ENCODE data around the gene PRODH2.

- TF ChIP-seq POLR2A (IDR thresholded peaks at IDR 0.05) (no peak), CTCF (IDR thresholded peaks at IDR 0.05) (no peak)
Measured at GRCh38 chr19:35853038-35853756, 40.6 kb upstream of the PRODH2 start.

Data from testis (tissue), 2 donors.